H1 (cell line): Measurements from ENCODE around the gene PATJ. TPM values are rescaled to one million over a fixed set of nuclear protein-coding genes. Genes with fewer than 3 reads are reported as not detected.

Experiments
- CTCF ChIA-PET: fragments of 300-600 bp; sonication (Branson Sonifier 250); formaldehyde crosslinking; loops from one replicate; lab custom pipeline; 2021; ENCODE audit not compliant: partially characterized antibody; lab: Charles Lee
- POLR2A ChIA-PET: fragments of 300-600 bp; sonication (Branson Sonifier 250); formaldehyde crosslinking; loops from one replicate; lab custom pipeline; 2021; ENCODE audit warnings: inconsistent platforms; ENCODE audit not compliant: partially characterized antibody; lab: Charles Lee
- DNase-seq, 2 experiments: peaks; one replicate each; pipeline versions ENCODE4 v3.0.0 to v3.0.0-alpha.2; 2010 to 2022; ENCODE audit warnings: low spot score in 2 of 2, low read depth in 1 of 2, mixed read lengths in 1 of 2
- FAIRE-seq: peaks from 2 replicates; lab custom pipeline; 2011; peaks lifted over from hg19 to GRCh38; lab: Jason Lieb, UNC
- H2AFZ ChIP-seq: 2 replicates; pipeline ENCODE4 v1.8.1; 2012; ENCODE audit warnings: low read length, inconsistent platforms
- H2AK5ac ChIP-seq: 2 replicates; pipeline ENCODE4 v1.6.1; 2013; ENCODE audit warnings: low read depth, low read length
- H2BK120ac ChIP-seq: replicated peaks from 2 replicates; pipeline ENCODE3; 2013; ENCODE audit warnings: low read depth, low read length, inconsistent platforms
- H2BK12ac ChIP-seq: 2 replicates; pipeline ENCODE4 v1.6.1; 2013; ENCODE audit warnings: low read depth, low read length
- H2BK15ac ChIP-seq: 2 replicates; pipeline ENCODE4 v1.6.1; 2013; ENCODE audit warnings: low read length
- H2BK20ac ChIP-seq: 2 replicates; pipeline ENCODE4 v1.6.1; 2013; ENCODE audit warnings: low read length
- H2BK5ac ChIP-seq: 2 replicates; pipeline ENCODE4 v1.6.1; 2013; ENCODE audit warnings: low read depth, low read length
- H3K14ac ChIP-seq: 2 replicates; pipeline ENCODE4 v1.6.1; 2013; ENCODE audit warnings: inconsistent platforms; ENCODE audit not compliant: insufficient read length
- H3K18ac ChIP-seq: 2 replicates; pipeline ENCODE4 v1.6.1; 2013; ENCODE audit warnings: low read length; ENCODE audit errors: extremely low read depth
- H3K23ac ChIP-seq: 2 replicates; pipeline ENCODE4 v1.6.1; 2013; ENCODE audit warnings: inconsistent platforms; ENCODE audit not compliant: insufficient read length
- H3K23me2 ChIP-seq: 2 replicates; pipeline ENCODE4 v1.6.1; 2013; ENCODE audit warnings: low read depth, low read length
- H3K27ac ChIP-seq: 2 replicates; pipeline ENCODE4 v1.6.1; 2011; ENCODE audit warnings: low read depth, low read length, inconsistent platforms
- H3K27me3 ChIP-seq, 4 experiments: replicated peaks in 1 of 4; 1 replicate in 1 of 4; 2 replicates in 3 of 4; pipeline versions ENCODE4 v1.6.1 to v1.8.1; 2011 to 2013; ENCODE audit warnings: low read length in 3 of 4, mild to moderate bottlenecking in 3 of 4, inconsistent platforms in 2 of 4, mixed read lengths in 2 of 4, moderate library complexity in 1 of 4; ENCODE audit not compliant: control insufficient read depth in 3 of 4, insufficient read depth in 3 of 4; ENCODE audit errors: extremely low read depth in 1 of 4
- H3K36me3 ChIP-seq, 4 experiments: 2 replicates each; pipeline versions ENCODE4 v1.6.1 to v1.8.1; 2011 to 2013; ENCODE audit warnings: mild to moderate bottlenecking in 4 of 4, low read length in 3 of 4, moderate library complexity in 2 of 4, control low read depth in 1 of 4, inconsistent platforms in 1 of 4; ENCODE audit not compliant: insufficient read depth in 4 of 4, control insufficient read depth in 2 of 4
- H3K4ac ChIP-seq: replicated peaks from 2 replicates; pipeline ENCODE3; 2013; ENCODE audit warnings: low read length, low read depth, mixed read lengths, inconsistent platforms; ENCODE audit not compliant: insufficient read length
- H3K4me1 ChIP-seq, 4 experiments: replicated peaks in 1 of 4; 1 replicate in 1 of 4; 2 replicates in 3 of 4; pipeline versions ENCODE4 v1.6.1 to v1.8.1; 2011 to 2013; ENCODE audit warnings: low read length in 3 of 4, inconsistent platforms in 2 of 4, mixed read lengths in 1 of 4; ENCODE audit not compliant: insufficient read depth in 4 of 4, control insufficient read depth in 3 of 4
- H3K4me2 ChIP-seq, 2 experiments: 2 replicates each; pipeline versions ENCODE4 v1.6.1 to v1.8.1; 2011 to 2013; ENCODE audit warnings: low read depth in 2 of 2, low read length in 2 of 2, control low read depth in 1 of 2, inconsistent platforms in 1 of 2, mild to moderate bottlenecking in 1 of 2; ENCODE audit not compliant: insufficient read depth in 1 of 2
- H3K4me3 ChIP-seq, 4 experiments: fragments of 200-600, 300-600 bp in 1 of 4; sonication (generic), shearing (Covaris generic), sonication (Bioruptor Twin) in 1 of 4; 2 replicates each; pipeline versions ENCODE4 v1.5.1 to v1.8.1; 2011 to 2016; ENCODE audit warnings: low read length in 4 of 4, low read depth in 3 of 4, control low read depth in 2 of 4, inconsistent platforms in 2 of 4, mild to moderate bottlenecking in 2 of 4, mixed read lengths in 1 of 4, moderate library complexity in 1 of 4; ENCODE audit not compliant: insufficient read depth in 2 of 4; ENCODE audit errors: extremely low read depth in 1 of 4
- H3K56ac ChIP-seq: replicated peaks from 2 replicates; pipeline ENCODE3; 2013; ENCODE audit warnings: low read depth, mild to moderate bottlenecking, mixed read lengths, low read length, inconsistent platforms; ENCODE audit not compliant: insufficient read length
- H3K79me1 ChIP-seq: 2 replicates; pipeline ENCODE4 v1.6.1; 2013; ENCODE audit warnings: low read depth, low read length, control low read depth
- H3K79me2 ChIP-seq, 2 experiments: 2 replicates each; pipeline versions ENCODE4 v1.6.1 to v1.8.1; 2012 to 2013; ENCODE audit warnings: low read length in 2 of 2, mild to moderate bottlenecking in 2 of 2, inconsistent platforms in 1 of 2; ENCODE audit not compliant: insufficient read depth in 2 of 2, control insufficient read depth in 1 of 2
- H3K9ac ChIP-seq, 4 experiments: replicated peaks in 1 of 4; 1 replicate in 1 of 4; 2 replicates in 3 of 4; pipeline versions ENCODE4 v1.6.1 to v1.8.1; 2011 to 2013; ENCODE audit warnings: low read depth in 3 of 4, low read length in 3 of 4, control low read depth in 2 of 4, mild to moderate bottlenecking in 2 of 4, moderate library complexity in 2 of 4, inconsistent platforms in 1 of 4; ENCODE audit errors: extremely low read depth in 1 of 4
- H3K9me3 ChIP-seq, 2 experiments: 2 replicates each; pipeline versions ENCODE4 v1.6.1 to v1.8.1; 2012 to 2013; ENCODE audit warnings: mild to moderate bottlenecking in 2 of 2, moderate library complexity in 2 of 2, control low read depth in 1 of 2, inconsistent platforms in 1 of 2, low read depth in 1 of 2, low read length in 1 of 2, mixed read lengths in 1 of 2; ENCODE audit not compliant: insufficient read depth in 2 of 2
- H4K20me1 ChIP-seq, 2 experiments: replicated peaks in 1 of 2; 2 replicates each; pipeline versions ENCODE3 to v1.8.1; 2011 to 2013; ENCODE audit warnings: inconsistent platforms in 2 of 2, low read length in 2 of 2, mild to moderate bottlenecking in 1 of 2; ENCODE audit not compliant: insufficient read depth in 2 of 2, control insufficient read depth in 1 of 2
- H4K5ac ChIP-seq: 2 replicates; pipeline ENCODE4 v1.6.1; 2013; ENCODE audit warnings: low read length, low read depth, mixed read lengths, inconsistent platforms; ENCODE audit not compliant: insufficient read length
- H4K8ac ChIP-seq: 2 replicates; pipeline ENCODE4 v1.8.0; 2013; ENCODE audit warnings: mild to moderate bottlenecking, moderate library complexity, low read length, inconsistent platforms; ENCODE audit not compliant: insufficient read depth; ENCODE audit errors: extremely low read depth
- H4K91ac ChIP-seq: replicated peaks from 2 replicates; pipeline ENCODE3; 2013; ENCODE audit warnings: low read length, mixed read lengths, inconsistent platforms; ENCODE audit not compliant: insufficient read length
- CREB1 ChIP-seq: IDR thresholded peaks from 2 replicates; pipeline ENCODE4 v1.6.1; 2012; ENCODE audit warnings: inconsistent platforms
- WGBS, 2 experiments: shearing (Covaris generic) in 1 of 2; methylation state at CpG; one replicate each; pipeline versions ENCODE4 v1.1.6 to v1.1.7; 2013 to 2015; ENCODE audit warnings: low lambda C conversion rate in 2 of 2, mixed read lengths in 2 of 2, inconsistent platforms in 1 of 2, low coverage in 1 of 2, missing lambda C conversion rate in 1 of 2; ENCODE audit not compliant: insufficient replicate concordance in 2 of 2, insufficient coverage in 1 of 2, insufficient read length in 1 of 2; ENCODE audit errors: extremely low coverage in 1 of 2, missing lambda C conversion rate in 1 of 2; 5-methylcytosine and 5-hydroxymethylcytosine counted together
- polyA plus RNA-seq, 7 experiments: library from polyadenylated mRNA; depleted of rRNA in 3 of 7; stranded (reverse) in 5 of 7; unstranded in 2 of 7; fragments of >200 nt in 5 of 7; fragments of 200-250 nt in 2 of 7; gene quantifications; 1 replicate in 5 of 7; 2 replicates in 1 of 7; 4 replicates in 1 of 7; pipeline versions ENCODE4 v1.2.1 to v1.2.3, GENCODE V29; 2011 to 2013; ENCODE audit warnings: missing spikeins in 2 of 7, mixed read lengths in 2 of 7
- total RNA-seq: library from RNA; stranded (reverse); fragmentation: NEBNext Ultra II Directional; extraction: Animal tissue kit (Norgen Biotek cat#: 25700); gene quantifications from 2 replicates; pipeline ENCODE4 v1.2.1, GENCODE V29; 2021

Gene PATJ
- total and polyA plus RNA-seq, 2 of the 8 experiments (the other 6 are each of a cell fraction or from before 2014, with no cell fraction given) = 8.2 to 55.6 TPM

- Histone ChIP-seq H3K4ac (no peak overlapping the region), H3K79me1 (peaks cover 4% of the 10 kb centered on the region; the same call in 1 of the 2 replicates), H2BK20ac (no peak overlapping the region), H4K8ac (no peak overlapping the region), H3K56ac (no peak overlapping the region), H3K9ac (no peak overlapping the region), H3K4me2 (no peak overlapping the region), H3K23ac (no peak overlapping the region), H4K20me1 (peaks cover 0 to 3% of the 10 kb centered on the region in 2 experiments), H3K36me3 (no peaks in the 10 kb centered on the region; a peak in 1 of 8 replicates), H3K4me1 (peaks cover 0 to 5% (median 0%) of the 10 kb centered on the region in 4 experiments; a peak in 1 of 7 replicates), H3K14ac (no peak overlapping the region), H3K27ac (no peak overlapping the region), H4K91ac (no peak overlapping the region), H2BK120ac (no peak overlapping the region), H3K4me3 (no peak overlapping the region), H2BK5ac (0 out of 2 replicates have a peak overlapping the region, but pooled peaks have one; percentile 9), H3K9me3 (no peaks in the 10 kb centered on the region), H2AFZ (no peak overlapping the region), H3K27me3 (no peaks in the 10 kb centered on the region), H3K18ac (no peak overlapping the region), H3K79me2 (peaks cover 0 to 73% of the 10 kb centered on the region in 2 experiments; a peak in 2 of 4 replicates), H3K23me2 (no peaks in the 10 kb centered on the region), H4K5ac (no peak overlapping the region), H2AK5ac (no peak overlapping the region), H2BK15ac (no peak overlapping the region), H2BK12ac (no peak overlapping the region)
- WGBS, 2 experiments = 100% methylated on average over 3 of the region's 4 CpGs; no CpG with 5 or more reads in 1 of the 2 experiments
- ChIA-PET CTCF (interaction anchor here (0.7 kb wide), 1 partner anchor 1408 kb away, joined by 4 read pairs; no protein-coding TSS in a partner anchor), POLR2A (interaction anchor here (1.1 kb wide), 1 partner anchor 11 kb away, joined by 4 read pairs; no protein-coding TSS in a partner anchor)
- no peak for FAIRE-seq
- no peak for DNase-seq
- TF ChIP-seq CREB1 = no peak
Observed at GRCh38 chr1:61754545-61754944, 12.3 kb downstream of the PATJ start.
